SHP77 (cell line): ENCODE results near the gene GEMIN5.
A peak's percentile ranks its signal among the peaks of the same experiment; 100 is the strongest.
"Not testable (repeated sequence)": the region's sequence is repeated elsewhere in the genome, so short reads cannot be mapped to it uniquely, and the experiment has no call there.

ENCODE experiments used
- DNase-seq, 2 experiments: peaks; one replicate each; lab custom pipeline; 2025; lab: John Stamatoyannopoulos, UW

GEMIN5 gene

GRCh38 chr5:154937718-154938466 is at the start of gene GEMIN5:
GEMIN5 (minus strand) TSS chr5:154938211; CDS start chr5:154938133, 78 bp downstream.
- peak; percentile 73 to 88 for DNase-seq

GRCh38 chr5:154986151-154986550 is 48.1 kb upstream of the GEMIN5 start:
- no peak for DNase-seq

- no peak for DNase-seq
Observed at GRCh38 chr5:154984946-154985516, 47.0 kb upstream of the GEMIN5 start.

GRCh38 chr5:154978294-154978693 is 40.3 kb upstream of the GEMIN5 start:
- DNase-seq = not testable (repeated sequence)

- no peak for DNase-seq
Observed at GRCh38 chr5:154977409-154977808, 39.4 kb upstream of the GEMIN5 start.

GRCh38 chr5:154976082-154976481 is 38.1 kb upstream of the GEMIN5 start:
- not testable (repeated sequence) for DNase-seq

- DNase-seq = peak; percentile 14 to 18
Observed at GRCh38 chr5:154972476-154973080, 34.6 kb upstream of the GEMIN5 start.

- no peak for DNase-seq
Observed at GRCh38 chr5:154971501-154971900, 33.5 kb upstream of the GEMIN5 start.

- DNase-seq = no peak
Observed at GRCh38 chr5:154970759-154971158, 32.7 kb upstream of the GEMIN5 start.

- DNase-seq = no peak
Observed at GRCh38 chr5:154968953-154969352, 30.9 kb upstream of the GEMIN5 start.

GRCh38 chr5:154967421-154968024 is 29.5 kb upstream of the GEMIN5 start:
- DNase-seq = no peak

- no peak for DNase-seq
Observed at GRCh38 chr5:154966874-154967273, 28.9 kb upstream of the GEMIN5 start.

- DNase-seq = no peak
Observed at GRCh38 chr5:154966081-154966841, 28.2 kb upstream of the GEMIN5 start.

- no peak for DNase-seq
Observed at GRCh38 chr5:154962494-154962893, 24.5 kb upstream of the GEMIN5 start.

GRCh38 chr5:154956712-154957111 is 18.7 kb upstream of the GEMIN5 start:
- DNase-seq = no peak

GRCh38 chr5:154949781-154950180 is 11.8 kb upstream of the GEMIN5 start:
- no peak for DNase-seq

GRCh38 chr5:154948313-154948712 is 10.3 kb upstream of the GEMIN5 start:
- DNase-seq = no peak

- DNase-seq = no peak
Observed at GRCh38 chr5:154947778-154948177, 9.8 kb upstream of the GEMIN5 start.

GRCh38 chr5:154945695-154946301 is 7.8 kb upstream of the GEMIN5 start:
- no peak for DNase-seq

GRCh38 chr5:154944716-154945115 is 6.7 kb upstream of the GEMIN5 start:
- no peak for DNase-seq

GRCh38 chr5:154943527-154943926 is 5.5 kb upstream of the GEMIN5 start:
- no peak for DNase-seq
